CD14-positive monocyte (primary cell): ENCODE measurements around the gene HOXB8. TPM values are rescaled to one million over a fixed set of nuclear protein-coding genes. Genes with fewer than 3 reads are reported as not detected.

Experiments
- DNase-seq, 3 donors: peaks; one replicate each; pipeline ENCODE4 v3.0.0-alpha.2; 2011 to 2022
- H2AFZ ChIP-seq: 2 replicates; pipeline ENCODE4 v1.6.0; 2012; ENCODE audit warnings: mild to moderate bottlenecking, low read depth, low read length, inconsistent platforms; ENCODE audit not compliant: insufficient read depth, poor library complexity, severe bottlenecking
- H3K27ac ChIP-seq, 2 donors: 1 replicate in 1 of 2; 2 replicates in 1 of 2; pipeline ENCODE4 v1.5.1; 2012 to 2013; ENCODE audit warnings: low read length in 2 of 2, control low read depth in 1 of 2, inconsistent platforms in 1 of 2, low read depth in 1 of 2, mild to moderate bottlenecking in 1 of 2
- H3K27me3 ChIP-seq, 2 donors: one replicate each; pipeline versions ENCODE4 v1.6.0 to v1.6.1; 2011 to 2013; ENCODE audit warnings: low read length in 2 of 2; ENCODE audit not compliant: control insufficient read depth in 2 of 2, insufficient read depth in 2 of 2
- H3K36me3 ChIP-seq, 2 donors: replicated peaks in 1 of 2; 1 replicate in 1 of 2; 2 replicates in 1 of 2; pipeline versions ENCODE4 v1.5.1 to v1.6.1; 2012 to 2013; ENCODE audit warnings: low read length in 2 of 2, control low read depth in 1 of 2, inconsistent platforms in 1 of 2, mild to moderate bottlenecking in 1 of 2; ENCODE audit not compliant: insufficient read depth in 2 of 2, control insufficient read depth in 1 of 2
- H3K4me1 ChIP-seq, 2 donors: 1 replicate in 1 of 2; 2 replicates in 1 of 2; pipeline versions ENCODE4 v1.5.1 to v1.6.1; 2012 to 2013; ENCODE audit warnings: low read length in 2 of 2, control low read depth in 1 of 2, inconsistent platforms in 1 of 2, mild to moderate bottlenecking in 1 of 2, moderate library complexity in 1 of 2; ENCODE audit not compliant: insufficient read depth in 2 of 2, control insufficient read depth in 1 of 2
- H3K4me2 ChIP-seq: replicated peaks from 2 replicates; pipeline ENCODE3; 2012; ENCODE audit warnings: low read length, moderate library complexity, mild to moderate bottlenecking; ENCODE audit not compliant: poor library complexity, severe bottlenecking; ENCODE audit errors: extremely low read depth
- H3K4me3 ChIP-seq, 3 experiments: fragments of 200-600 bp in 1 of 3; sonication (generic) in 1 of 3; replicated peaks in 1 of 3; 1 replicate in 2 of 3; 2 replicates in 1 of 3; pipeline ENCODE4 v1.5.1; 2011 to 2013; ENCODE audit warnings: low read length in 3 of 3, mild to moderate bottlenecking in 3 of 3, control low read depth in 2 of 3, low read depth in 2 of 3, inconsistent platforms in 1 of 3, moderate library complexity in 1 of 3
- H3K79me2 ChIP-seq: 2 replicates; pipeline ENCODE4 v1.6.0; 2012; ENCODE audit warnings: mild to moderate bottlenecking, control low read depth, inconsistent platforms, low read length, moderate library complexity; ENCODE audit not compliant: insufficient read depth
- H3K9ac ChIP-seq: 2 replicates; pipeline ENCODE4 v1.6.0; 2017; ENCODE audit warnings: low read length, mild to moderate bottlenecking; ENCODE audit not compliant: insufficient read depth, poor library complexity, severe bottlenecking
- H3K9me3 ChIP-seq, 2 donors: replicated peaks in 1 of 2; 1 replicate in 1 of 2; 2 replicates in 1 of 2; pipeline versions ENCODE4 v1.5.1 to v1.6.1; 2012 to 2013; ENCODE audit warnings: low read length in 2 of 2, control low read depth in 1 of 2; ENCODE audit not compliant: control insufficient read depth in 1 of 2, insufficient read depth in 1 of 2
- H4K20me1 ChIP-seq: 2 replicates; pipeline ENCODE4 v1.6.0; 2012; ENCODE audit warnings: mild to moderate bottlenecking, low read length, control low read depth, moderate library complexity; ENCODE audit not compliant: insufficient read depth
- H3K27ac Mint-ChIP-seq, 7 donors: one replicate each; pipeline ENCODE4 v1.8.0; 2020; ENCODE audit warnings: mild to moderate bottlenecking in 7 of 7, mixed read lengths in 7 of 7, moderate library complexity in 6 of 7, inconsistent platforms in 2 of 7
- H3K27me3 Mint-ChIP-seq, 3 donors: one replicate each; pipeline ENCODE4 v1.8.0; 2021 to 2022; ENCODE audit warnings: low read depth in 3 of 3, mild to moderate bottlenecking in 3 of 3, mixed read lengths in 3 of 3, moderate library complexity in 3 of 3, inconsistent platforms in 1 of 3
- H3K36me3 Mint-ChIP-seq, 2 donors: one replicate each; pipeline ENCODE4 v1.8.0; 2020; ENCODE audit warnings: mixed read lengths in 2 of 2, inconsistent platforms in 1 of 2, mild to moderate bottlenecking in 1 of 2
- H3K4me1 Mint-ChIP-seq: one replicate; pipeline ENCODE4 v1.8.0; 2020; ENCODE audit warnings: mild to moderate bottlenecking, mixed read lengths
- H3K4me3 Mint-ChIP-seq, 2 donors: one replicate each; pipeline ENCODE4 v1.8.0; 2020; ENCODE audit warnings: mild to moderate bottlenecking in 2 of 2, mixed read lengths in 2 of 2, moderate library complexity in 1 of 2
- H3K9me3 Mint-ChIP-seq, 7 donors: one replicate each; pipeline ENCODE4 v1.8.0; 2020 to 2022; ENCODE audit warnings: mixed read lengths in 7 of 7, mild to moderate bottlenecking in 6 of 7, moderate library complexity in 6 of 7, inconsistent platforms in 2 of 7
- WGBS: methylation state at CpG from one replicate; pipeline ENCODE4 v1.1.5; 2013; ENCODE audit warnings: missing lambda C conversion rate; ENCODE audit not compliant: insufficient coverage; 5-methylcytosine and 5-hydroxymethylcytosine counted together
- intact Hi-C, 2 donors: fragments of 100-400 bp; cut with micrococcal nuclease; formaldehyde crosslinking; loops; one replicate each; pipeline versions ENCODE4 v1.15.0 to v1.15.1; 2023
- polyA plus RNA-seq, 3 donors: library from polyadenylated mRNA; depleted of rRNA in 1 of 3; unstranded in 2 of 3; stranded (reverse) in 1 of 3; fragments of 300-500 nt in 2 of 3; fragments of >200 nt in 1 of 3; fragmentation: Illumina TruSeq in 2 of 3; gene quantifications; 1 replicate in 2 of 3; 2 replicates in 1 of 3; pipeline ENCODE4 v1.2.3, GENCODE V29; 2012 to 2021
- TF ChIP-seq, protein P1 (sequence below): fragments of 200-600 bp; IDR thresholded peaks from one replicate; pipeline ENCODE4 v1.8.0; 2022; ENCODE audit warnings: antibody characterized with exemption, mild to moderate bottlenecking

Gene HOXB8
- polyA plus RNA-seq, 3 donors = not detected

DNA sequence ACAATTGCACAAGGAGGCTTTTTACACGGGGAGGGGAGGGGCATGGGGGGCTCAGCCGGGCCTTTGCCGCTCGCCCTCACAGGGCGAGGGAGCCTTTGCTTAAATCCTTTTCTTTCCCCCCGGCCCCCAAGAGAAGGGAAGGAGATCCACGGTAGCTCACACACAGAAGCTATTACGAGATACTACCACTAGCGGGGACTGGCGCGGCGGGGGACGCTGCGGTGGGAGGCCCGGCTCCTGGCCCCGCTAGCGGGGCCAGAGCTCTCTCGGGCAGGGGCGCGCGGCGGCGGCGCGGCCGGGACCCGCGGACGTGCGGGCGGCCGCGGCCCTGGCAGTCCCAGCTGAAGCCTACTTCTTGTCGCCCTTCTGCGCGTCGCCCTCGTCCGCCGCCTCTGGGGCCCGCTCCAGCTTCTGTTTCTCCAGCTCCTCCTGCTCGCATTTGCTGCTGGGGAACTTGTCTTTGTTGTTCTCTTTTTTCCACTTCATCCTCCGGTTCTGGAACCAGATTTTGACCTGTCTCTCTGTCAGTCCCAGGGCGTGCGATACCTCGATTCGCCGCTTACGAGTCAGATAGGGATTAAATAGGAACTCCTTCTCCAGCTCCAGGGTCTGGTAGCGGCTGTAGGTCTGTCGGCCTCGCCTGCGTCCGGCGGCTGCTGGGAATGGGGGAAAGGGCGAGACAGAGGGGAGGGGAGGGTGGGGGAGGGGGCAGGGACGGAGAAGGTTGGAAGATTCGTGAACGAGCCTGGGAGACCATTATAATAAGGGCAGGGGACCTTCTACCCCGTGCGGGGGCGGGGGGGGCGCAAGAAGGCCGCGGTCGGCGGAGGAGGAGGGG, 2.0 kb downstream of the HOXB8 start:
- Histone ChIP-seq H3K79me2 (no peaks in the 10 kb centered on the region), H3K4me1 (peaks cover 36 to 43% of the 10 kb centered on the region in 2 donors), H3K27me3 (peaks cover 82 to 98% of the 10 kb centered on the region in 2 donors), H3K4me3 (peak overlapping the region in 1 of 3 experiments; percentile 49), H2AFZ (peak overlapping the region; percentile 53), H3K36me3 (no peaks in the 10 kb centered on the region), H3K9ac (no peak overlapping the region), H4K20me1 (no peaks in the 10 kb centered on the region), H3K27ac (no peak overlapping the region), H3K4me2 (peak overlapping the region; percentile 55), H3K9me3 (peaks cover 9 to 60% of the 10 kb centered on the region in 2 donors)
- intact Hi-C loops = no loop called here
- peak; percentile 15 to 35 (median 31) for DNase-seq
- peaks cover 9 to 18% of the 10 kb centered on the region in 2 donors for H3K36me3 Mint-ChIP-seq
- TF ChIP-seq, protein P1, sequence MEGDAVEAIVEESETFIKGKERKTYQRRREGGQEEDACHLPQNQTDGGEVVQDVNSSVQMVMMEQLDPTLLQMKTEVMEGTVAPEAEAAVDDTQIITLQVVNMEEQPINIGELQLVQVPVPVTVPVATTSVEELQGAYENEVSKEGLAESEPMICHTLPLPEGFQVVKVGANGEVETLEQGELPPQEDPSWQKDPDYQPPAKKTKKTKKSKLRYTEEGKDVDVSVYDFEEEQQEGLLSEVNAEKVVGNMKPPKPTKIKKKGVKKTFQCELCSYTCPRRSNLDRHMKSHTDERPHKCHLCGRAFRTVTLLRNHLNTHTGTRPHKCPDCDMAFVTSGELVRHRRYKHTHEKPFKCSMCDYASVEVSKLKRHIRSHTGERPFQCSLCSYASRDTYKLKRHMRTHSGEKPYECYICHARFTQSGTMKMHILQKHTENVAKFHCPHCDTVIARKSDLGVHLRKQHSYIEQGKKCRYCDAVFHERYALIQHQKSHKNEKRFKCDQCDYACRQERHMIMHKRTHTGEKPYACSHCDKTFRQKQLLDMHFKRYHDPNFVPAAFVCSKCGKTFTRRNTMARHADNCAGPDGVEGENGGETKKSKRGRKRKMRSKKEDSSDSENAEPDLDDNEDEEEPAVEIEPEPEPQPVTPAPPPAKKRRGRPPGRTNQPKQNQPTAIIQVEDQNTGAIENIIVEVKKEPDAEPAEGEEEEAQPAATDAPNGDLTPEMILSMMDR = peak; percentile 49
- under 1% methylated on average over 38 of the region's 67 CpGs for WGBS
- peaks cover 0 to 49% (median 22%) of the 10 kb centered on the region in 7 donors for H3K9me3 Mint-ChIP-seq
- H3K4me3 Mint-ChIP-seq = peak overlapping the region; percentile 64 to 92
- peaks cover 97 to 99% (median 98%) of the 10 kb centered on the region in 3 donors for H3K27me3 Mint-ChIP-seq
- peaks cover 35% of the 10 kb centered on the region for H3K4me1 Mint-ChIP-seq
- peak overlapping the region in 1 of 7 donors; percentile 58 for H3K27ac Mint-ChIP-seq

DNA sequence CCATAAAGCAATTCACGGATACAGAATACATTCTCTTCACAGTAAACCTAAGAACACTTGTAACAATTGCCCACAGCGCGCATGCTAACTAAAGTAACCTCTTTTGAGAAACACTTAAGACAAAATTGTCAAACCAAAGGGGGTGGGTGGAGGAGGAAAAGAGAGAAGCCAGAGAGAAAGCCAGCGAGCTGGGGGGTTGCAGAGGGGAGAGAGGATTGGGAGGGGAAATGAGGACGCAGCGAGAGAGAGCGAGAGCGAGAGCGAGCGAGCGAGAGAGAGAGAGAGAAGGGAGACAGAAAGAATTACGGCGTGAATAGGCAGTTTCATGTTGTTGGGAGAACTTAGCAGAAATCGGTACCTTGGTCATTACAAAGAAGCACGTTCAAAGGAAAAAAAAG, 2.6 kb downstream of the HOXB8 start:
- Histone ChIP-seq H3K27ac (no peak overlapping the region), H3K79me2 (no peaks in the 10 kb centered on the region), H2AFZ (no peak overlapping the region), H3K4me1 (peaks cover 36 to 43% of the 10 kb centered on the region in 2 donors), H3K9me3 (peaks cover 9 to 54% of the 10 kb centered on the region in 2 donors), H3K27me3 (peaks cover 77 to 98% of the 10 kb centered on the region in 2 donors), H3K4me3 (peak overlapping the region in 1 of 3 experiments; percentile 49), H3K4me2 (peak overlapping the region; percentile 55), H3K9ac (no peak overlapping the region), H4K20me1 (no peaks in the 10 kb centered on the region), H3K36me3 (no peaks in the 10 kb centered on the region)
- intact Hi-C loops = no loop called here
- peaks cover 9 to 16% of the 10 kb centered on the region in 2 donors for H3K36me3 Mint-ChIP-seq
- WGBS = 1% methylated on average over 11 of the region's 15 CpGs
- H3K27me3 Mint-ChIP-seq = peaks cover 93 to 99% (median 97%) of the 10 kb centered on the region in 3 donors
- no peak for DNase-seq
- H3K27ac Mint-ChIP-seq = peak overlapping the region in 1 of 7 donors; percentile 4
- peaks cover 39% of the 10 kb centered on the region for H3K4me1 Mint-ChIP-seq
- TF ChIP-seq, protein P1 = no peak
- H3K4me3 Mint-ChIP-seq = peak overlapping the region; percentile 58 to 92
- peaks cover 0 to 50% (median 27%) of the 10 kb centered on the region in 7 donors for H3K9me3 Mint-ChIP-seq
